Right ventricle myocardium superior (tissue), 1 donor: Measurements from ENCODE around the gene CCND2. TPM values are rescaled to one million over a fixed set of nuclear protein-coding genes. Genes with fewer than 3 reads are reported as not detected.
A peak's percentile ranks its signal among the peaks of the same experiment; 100 is the strongest.

Experiments
- ATAC-seq: fragments of 200-7000 bp; cut with Tn5 transposase; one replicate; pipeline ENCODE4 v1.9.1; 2020; ENCODE audit warnings: mild to moderate bottlenecking; ENCODE audit not compliant: poor library complexity
- DNase-seq: peaks from one replicate; pipeline ENCODE4 v3.0.0-alpha.2; 2020
- intact Hi-C: fragments of 100-400 bp; cut with DNase I; formaldehyde crosslinking; loops from one replicate; pipeline ENCODE4 v1.11.2; 2022
- total RNA-seq: library from RNA; stranded (reverse); fragmentation: NEBNext Ultra II Directional; extraction: Animal tissue kit (Norgen Biotek cat#: 25700); gene quantifications from one replicate; pipeline ENCODE4 v1.2.1, GENCODE V29; 2021
- donor health status: DM: no; HTN: yes; CAD: no; lungs with severe emphysema.

CCND2 gene
- total RNA-seq, 1 donor from 2014 or later: 206 TPM

DNA sequence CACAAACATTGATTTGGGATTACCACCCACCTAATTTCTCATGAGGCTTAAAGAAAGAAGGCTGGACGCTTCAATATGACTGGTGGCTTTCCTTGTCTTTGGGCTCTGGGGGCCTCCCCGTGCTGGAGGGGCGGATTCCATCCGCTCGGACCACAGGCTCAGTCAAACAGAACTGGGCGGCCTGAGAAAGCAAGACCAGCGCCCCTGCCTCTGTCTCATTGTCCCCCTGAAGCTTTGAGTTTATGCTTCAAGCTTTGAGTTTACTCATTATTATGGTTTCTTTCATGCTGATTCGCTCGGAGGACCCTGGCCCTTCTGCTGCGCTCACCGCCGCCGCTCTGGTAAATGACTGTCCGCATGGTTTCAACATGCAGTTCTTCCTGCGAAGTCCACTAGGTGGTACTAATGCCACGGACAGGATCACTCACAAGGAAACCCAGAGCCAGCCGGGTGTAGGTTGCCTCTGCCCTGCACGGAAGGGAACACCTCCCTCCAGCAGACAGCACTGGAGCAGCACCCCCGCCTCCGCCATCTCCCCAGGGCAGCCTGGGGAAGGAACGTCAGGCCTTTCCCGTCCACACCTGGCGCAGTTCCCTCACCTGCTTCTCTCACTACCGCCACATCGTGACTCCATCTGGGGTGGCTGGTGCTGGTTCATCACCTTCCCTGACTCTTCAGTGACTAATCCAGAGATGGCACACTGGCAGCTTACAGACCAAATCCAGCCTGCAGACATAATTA, 34.2 kb downstream of the CCND2 start:
- intact Hi-C loops: no loop called here
- ATAC-seq (peak; percentile 83), DNase-seq (peak; percentile 69)

DNA sequence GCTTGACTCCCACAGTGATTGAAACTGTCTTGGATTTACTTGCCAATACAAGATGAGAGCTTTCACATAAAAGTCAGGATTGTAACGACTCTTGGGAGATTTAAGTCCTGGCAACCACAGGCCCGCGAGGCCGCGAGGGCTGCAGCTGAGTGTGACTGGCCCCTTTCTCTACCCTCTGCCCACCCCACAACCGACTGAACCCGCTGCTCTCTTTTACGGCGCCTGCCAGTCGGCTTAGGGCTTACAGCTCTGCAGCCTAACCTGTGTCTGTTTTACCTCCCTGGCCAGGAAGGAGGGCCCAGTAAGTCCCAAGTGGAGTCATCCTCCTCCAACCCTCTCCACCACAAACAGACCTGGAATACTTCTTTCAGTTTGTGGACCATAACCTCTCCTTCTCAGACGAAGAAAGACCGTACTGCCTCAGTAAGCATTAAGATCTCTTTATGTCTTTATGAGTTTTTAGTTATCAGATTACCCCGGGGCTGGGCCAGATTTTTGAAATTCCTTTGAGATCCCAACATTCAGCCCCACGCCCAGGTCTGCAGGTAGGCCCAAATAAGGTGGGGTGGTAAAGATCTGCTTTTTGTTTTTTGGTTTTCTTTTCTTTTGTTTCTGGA, 34.9 kb downstream of the CCND2 start:
- intact Hi-C loops: no loop called here
- ATAC-seq (no peak), DNase-seq (no peak)

DNA sequence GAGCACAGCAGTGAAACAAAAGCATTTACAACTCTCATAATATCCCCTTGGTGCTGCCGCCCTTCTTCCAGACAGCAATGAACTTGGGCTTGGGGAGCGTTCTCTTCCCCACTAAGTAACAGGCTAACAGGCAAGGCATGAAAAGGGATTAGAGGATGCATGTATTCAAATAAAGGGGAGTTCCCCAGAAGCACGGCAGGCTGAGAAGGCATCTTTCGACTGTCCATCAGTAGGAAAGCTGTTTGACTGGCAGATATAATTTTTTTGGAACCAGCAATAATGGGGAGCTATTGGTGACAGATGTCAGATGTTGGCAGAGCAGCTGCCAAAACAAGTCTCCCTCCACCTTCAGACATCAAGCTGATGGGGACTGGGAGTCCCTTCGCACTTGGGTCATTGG, 38.2 kb downstream of the CCND2 start:
- intact Hi-C loops: no loop called here

DNA sequence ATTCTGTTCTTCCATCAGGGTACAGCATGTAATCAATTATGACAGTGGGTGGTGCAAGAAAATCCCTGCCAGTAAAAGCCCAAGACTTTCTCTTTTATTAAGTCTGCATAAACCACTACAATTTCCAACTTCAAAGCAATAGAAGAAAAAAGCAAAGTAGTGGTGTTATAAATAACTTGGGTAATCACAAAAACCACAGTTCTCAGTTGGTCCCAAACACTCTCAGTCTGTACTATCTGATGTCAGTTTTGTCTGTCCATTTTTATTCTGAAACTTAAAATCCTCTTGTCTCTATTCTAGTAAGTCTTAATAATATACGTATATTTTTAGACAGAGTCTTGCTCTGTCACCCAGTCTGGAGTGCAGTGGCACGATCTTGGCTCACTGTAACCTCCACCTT, 38.7 kb downstream of the CCND2 start:
- intact Hi-C loops: no loop called here
- ATAC-seq: no peak
- DNase-seq: no peak

More for the DNA sequence above, 38.2 kb downstream of the CCND2 start:
- no peak for DNase-seq
- no peak for ATAC-seq

DNA sequence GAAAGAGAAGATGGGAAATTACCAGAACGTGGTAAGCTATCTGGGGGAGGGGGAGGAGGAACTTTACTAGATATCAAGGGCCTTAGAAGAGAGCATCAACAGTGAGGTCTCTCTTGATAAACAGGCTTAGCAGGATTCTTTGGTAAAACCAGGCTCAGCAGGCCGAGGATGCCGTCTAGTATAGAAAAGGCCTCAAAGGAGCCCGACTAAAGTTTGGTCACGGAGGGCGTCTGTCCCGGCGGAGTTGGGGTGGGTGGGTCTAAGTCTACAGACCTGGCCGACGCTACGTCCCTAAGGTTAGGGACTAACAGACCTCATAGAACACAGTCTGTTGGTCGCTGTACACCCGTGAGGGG, 46.9 kb downstream of the CCND2 start:
- intact Hi-C loops: no loop called here
- ATAC-seq (peak; percentile 40), DNase-seq (no peak)

DNA sequence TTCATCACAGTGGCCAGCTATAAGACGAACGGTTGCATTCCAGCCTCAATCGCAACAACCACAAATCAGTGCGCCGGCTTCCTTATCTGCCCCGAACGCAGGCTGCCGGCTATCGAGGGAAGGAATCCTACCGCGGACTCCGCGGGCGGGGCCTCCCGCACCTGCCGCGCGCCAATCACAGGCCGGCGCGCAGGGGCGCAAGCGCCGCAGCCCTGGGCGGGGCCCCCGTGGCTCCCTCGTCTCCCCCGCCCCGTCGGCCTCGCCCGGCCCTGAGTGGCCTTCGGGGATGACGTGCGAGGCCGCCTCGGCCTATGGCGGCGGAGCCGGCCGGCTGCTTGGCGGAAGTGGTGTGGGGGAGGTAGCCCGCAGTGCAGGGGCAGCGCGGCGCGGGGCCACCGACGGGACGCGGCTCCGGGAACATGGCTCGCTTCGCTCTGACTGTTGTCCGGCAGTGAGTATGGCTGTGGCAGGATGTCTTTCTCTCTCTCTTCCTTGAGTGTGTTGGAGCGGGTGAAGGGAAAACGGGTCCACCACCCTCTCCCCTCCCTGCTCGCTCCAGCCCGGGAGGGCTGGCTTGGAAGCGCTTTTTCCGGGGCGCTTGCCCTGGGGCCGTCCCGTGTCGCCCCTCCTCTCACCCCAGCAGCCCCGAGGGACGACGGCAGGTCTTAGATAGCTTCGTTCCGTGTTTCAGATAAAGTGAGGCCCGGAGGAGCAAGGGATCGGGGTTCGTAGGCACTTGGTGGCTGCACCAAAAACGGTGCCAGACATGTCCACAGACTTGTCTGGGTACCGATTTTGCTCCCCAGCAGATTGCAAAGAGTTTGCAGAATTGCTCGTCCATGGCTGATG, 47.5 kb downstream of the CCND2 start, which contains the start of gene TIGAR:
TSS of gene TIGAR (plus strand) at position 361 of the 849 bp plus-strand sequence. CDS start at position 420, 59 bp downstream.
- peak; percentile 96 for DNase-seq
- intact Hi-C loops: no loop called here
- peak; percentile 100 for ATAC-seq

DNA sequence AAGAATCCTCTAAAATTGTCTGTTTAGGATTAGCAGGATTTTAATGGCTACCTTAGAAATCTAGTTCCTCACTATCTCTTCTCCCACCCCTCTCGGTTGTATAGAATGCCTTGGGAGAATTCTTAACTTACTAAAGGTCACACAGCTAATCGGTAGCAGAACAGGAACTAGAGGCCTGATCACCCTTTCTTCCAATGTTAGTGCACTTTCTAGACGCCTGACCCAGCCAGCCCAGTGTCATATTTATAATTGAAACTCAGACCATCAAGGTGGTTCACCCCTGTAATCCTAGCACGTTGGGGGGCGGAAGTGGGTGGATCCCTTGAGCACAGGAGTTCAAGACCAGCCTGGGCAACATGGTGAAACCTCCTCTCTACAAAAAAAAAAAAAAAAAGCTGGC, 49.2 kb downstream of the CCND2 start:
- intact Hi-C loops: no loop called here
- no peak for DNase-seq
- no peak for ATAC-seq

Other genes with a start within 250 kb of the CCND2 start
- gene TIGAR, start 47.5 kb downstream of the CCND2 start, total RNA-seq: 13.6 TPM
- gene FGF23, start 106.0 kb downstream of the CCND2 start, total RNA-seq: not detected
- gene FGF6, start 172.1 kb downstream of the CCND2 start, total RNA-seq: not detected